ENCODE data around the gene HELT. TPM values are rescaled to one million over a fixed set of nuclear protein-coding genes. Genes with fewer than 3 reads are reported as not detected.

Gene HELT
- total and polyA plus RNA-seq, 4 donors, result not detected

GRCh38 chr4:185019456-185020292 is 1.4 kb downstream of the HELT start:
- H3K27ac ChIP-seq (ENCODE audit: low read depth in 1 of 2, low read length in 2 of 2), result no peak overlapping the region
- peaks cover 6 to 52% (median 34%) of the 10 kb centered on the region in 4 donors for H3K4me1 ChIP-seq (ENCODE audit: control insufficient read depth in 4 of 4, insufficient read depth in 4 of 4, low read length in 3 of 4)
- H3K9ac ChIP-seq (ENCODE audit: low read depth in 1 of 2, low read length in 2 of 2), result no peak overlapping the region
- DNase-seq (ENCODE audit: low spot score), result no peak
- H3K36me3 ChIP-seq (ENCODE audit: control insufficient read depth in 4 of 4, insufficient read depth in 3 of 4, low read depth in 1 of 4, low read length in 3 of 4), result no peaks in the 10 kb centered on the region
- 3% methylated on average over 57 of the region's 57 CpGs for WGBS
- H3K9me3 ChIP-seq (ENCODE audit: control insufficient read depth in 4 of 4, low read length in 3 of 4), result no peaks in the 10 kb centered on the region
- H3K4me3 ChIP-seq (ENCODE audit: low read depth in 1 of 3, low read length in 3 of 3), result no peak overlapping the region
- peaks cover 2 to 35% (median 12%) of the 10 kb centered on the region in 4 donors for H3K27me3 ChIP-seq (ENCODE audit: control insufficient read depth in 4 of 4, insufficient read depth in 4 of 4, low read length in 3 of 4)
- TF ChIP-seq HNF4A (conservative IDR thresholded peaks at IDR 0.05) (no peak), ZBTB33 (IDR thresholded peaks at IDR 0.05) (no peak), CTCF (IDR thresholded peaks at IDR 0.05; ENCODE audit: low read depth, low read length, missing input control) (no peak), GABPA (IDR thresholded peaks at IDR 0.05 in 1 of 2, conservative IDR thresholded peaks at IDR 0.05 in 1 of 2) (no peak), RXRA (IDR thresholded peaks at IDR 0.05) (no peak), REST (IDR thresholded peaks at IDR 0.05) (no peak), EGR1 (IDR thresholded peaks at IDR 0.05; ENCODE audit: low read depth in 2 of 2) (no peak), YY1 (IDR thresholded peaks at IDR 0.05) (no peak), HNF4G (IDR thresholded peaks at IDR 0.05) (no peak), FOXA2 (IDR thresholded peaks at IDR 0.05) (no peak), MAX (IDR thresholded peaks at IDR 0.05) (no peak), FOXA1 (IDR thresholded peaks at IDR 0.05) (no peak), RAD21 (IDR thresholded peaks at IDR 0.05) (no peak), NR2F2 (IDR thresholded peaks at IDR 0.05) (no peak), ATF3 (IDR thresholded peaks at IDR 0.05) (no peak), JUND (IDR thresholded peaks at IDR 0.05) (no peak), TAF1 (conservative IDR thresholded peaks at IDR 0.05) (no peak), SP1 (IDR thresholded peaks at IDR 0.05) (no peak)
